Esophagus mucosa (tissue), 1 donor: Measurements from ENCODE around the gene CDCA4. TPM values are rescaled to one million over a fixed set of nuclear protein-coding genes. Genes with fewer than 3 reads are reported as not detected.
A peak's percentile ranks its signal among the peaks of the same experiment; 100 is the strongest.

ENCODE experiments used
- ATAC-seq: fragments of 200-7000 bp; cut with Tn5 transposase; one replicate; pipeline ENCODE4 v1.9.1; 2020
- total RNA-seq: library from RNA; stranded (reverse); gene quantifications from one replicate; pipeline ENCODE4 v1.2.4, GENCODE V29; 2023
- donor health status: DM: yes; HTN: yes; CAD: no.

The CDCA4 gene
- total RNA-seq, 1 donor from 2014 or later, result 21.8 TPM

- ATAC-seq, result no peak
These were observed 45.2 kb downstream of the CDCA4 start for GRCh38 chr14:104975481-104976197.

- ATAC-seq, result no peak
These were observed 46.1 kb downstream of the CDCA4 start for GRCh38 chr14:104974665-104975390.

GRCh38 chr14:104974146-104974541, 46.7 kb downstream of the CDCA4 start:
- ATAC-seq, result no peak

- ATAC-seq, result peak; percentile 71
These were observed 47.3 kb downstream of the CDCA4 start for GRCh38 chr14:104973385-104974145.

GRCh38 chr14:104973135-104973384, 47.8 kb downstream of the CDCA4 start:
- no peak for ATAC-seq

- peak; percentile 58 for ATAC-seq
These were observed 48.4 kb downstream of the CDCA4 start for GRCh38 chr14:104972301-104973134.

GRCh38 chr14:104971447-104972240, 49.2 kb downstream of the CDCA4 start:
- no peak for ATAC-seq

- ATAC-seq, result peak; percentile 39
These were observed 50.4 kb downstream of the CDCA4 start for GRCh38 chr14:104970231-104971068.

- no peak for ATAC-seq
These were observed 51.1 kb downstream of the CDCA4 start for GRCh38 chr14:104969741-104970230.

- peak; percentile 48 for ATAC-seq
These were observed 52.1 kb downstream of the CDCA4 start for GRCh38 chr14:104968541-104969401.

GRCh38 chr14:104968153-104968527, 52.7 kb downstream of the CDCA4 start:
- ATAC-seq, result peak; percentile 9

- ATAC-seq, result peak; percentile 77
These were observed 53.3 kb downstream of the CDCA4 start for GRCh38 chr14:104967386-104968152.

- peak; percentile 25 for ATAC-seq
These were observed 53.9 kb downstream of the CDCA4 start for GRCh38 chr14:104966981-104967385.

- no peak for ATAC-seq
These were observed 54.5 kb downstream of the CDCA4 start for GRCh38 chr14:104966261-104966865.

GRCh38 chr14:104965561-104966231, 55.2 kb downstream of the CDCA4 start:
- ATAC-seq, result no peak

GRCh38 chr14:104964546-104964945, 56.3 kb downstream of the CDCA4 start:
- no peak for ATAC-seq
